ENCODE data around the gene PLAAT5. TPM values are rescaled to one million over a fixed set of nuclear protein-coding genes. Genes with fewer than 3 reads are reported as not detected.

PLAAT5 gene
- total RNA-seq, 1 donor from 2014 or later = 0.64 TPM

DNA sequence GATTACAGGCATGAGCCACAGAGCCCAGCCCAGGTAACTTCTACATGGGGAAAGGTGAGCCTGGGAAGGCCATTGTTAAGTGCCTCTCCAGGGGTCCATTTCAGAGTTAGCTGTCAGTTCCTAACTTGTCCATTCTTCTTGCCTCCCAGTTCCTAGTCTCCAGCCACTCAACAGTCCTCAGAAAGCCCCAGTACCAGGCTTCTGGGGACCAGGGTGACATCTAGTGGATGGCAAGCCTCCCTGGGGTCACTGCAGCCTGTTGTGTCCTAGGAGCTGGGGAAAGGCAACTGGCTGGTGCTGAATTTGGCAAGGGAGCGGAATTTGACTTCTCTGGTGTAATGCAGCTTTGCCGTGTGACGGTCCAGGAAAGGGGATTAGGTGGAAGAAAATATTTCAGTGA lies 17.0 kb upstream of the PLAAT5 start:
- DNase-seq (ENCODE audit: low spot score) = no peak
- H3K36me3 Mint-ChIP-seq (ENCODE audit: low read depth) = no peaks in the 10 kb centered on the region
- no peaks in the 10 kb centered on the region for H3K9me3 Mint-ChIP-seq
- no peak overlapping the region for H3K27ac Mint-ChIP-seq
- peaks cover 8% of the 10 kb centered on the region for H3K4me1 Mint-ChIP-seq (ENCODE audit: low read depth)
- H3K4me3 Mint-ChIP-seq (ENCODE audit: low read depth) = no peak overlapping the region
- intact Hi-C loops (cut with micrococcal nuclease) = loop anchor here (1.0 kb wide), 1 partner anchor 29 kb away; no protein-coding TSS in a partner anchor
- H3K27me3 Mint-ChIP-seq (ENCODE audit: low read depth) = peaks cover 8% of the 10 kb centered on the region

DNA sequence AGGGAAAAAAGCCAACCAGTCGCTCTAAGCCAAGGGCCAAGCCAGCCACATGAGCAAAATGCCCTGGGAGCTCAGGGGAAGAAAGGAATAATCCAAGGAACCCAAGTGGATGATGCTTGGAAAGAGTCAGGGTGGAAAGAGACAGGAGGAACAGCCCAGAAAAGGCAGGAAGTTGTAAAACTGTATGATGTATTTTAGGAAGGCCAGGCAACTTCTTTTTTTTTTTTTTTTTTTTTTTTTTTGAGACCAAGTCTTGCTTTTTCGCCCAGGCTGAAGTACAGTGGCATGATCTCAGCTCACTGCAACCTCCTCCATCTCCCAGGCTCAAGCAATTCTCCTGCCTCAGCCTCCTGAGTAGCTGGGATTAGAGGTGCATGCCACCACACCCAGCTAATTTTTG lies 16.5 kb upstream of the PLAAT5 start:
- Mint-ChIP-seq H3K9me3 (no peaks in the 10 kb centered on the region), H3K36me3 (ENCODE audit: low read depth) (no peaks in the 10 kb centered on the region), H3K27ac (no peak overlapping the region), H3K4me3 (ENCODE audit: low read depth) (no peak overlapping the region), H3K27me3 (ENCODE audit: low read depth) (peaks cover 8% of the 10 kb centered on the region), H3K4me1 (ENCODE audit: low read depth) (peaks cover 8% of the 10 kb centered on the region)
- intact Hi-C loops (cut with micrococcal nuclease) = no loop called here
- DNase-seq (ENCODE audit: low spot score) = no peak

GRCh38 chr11:63506876-63507275 lies 15.9 kb upstream of the PLAAT5 start:
- no peak overlapping the region for H3K27ac Mint-ChIP-seq
- no peak for DNase-seq (ENCODE audit: low spot score)
- intact Hi-C loops (cut with micrococcal nuclease) = no loop called here
- peaks cover 8% of the 10 kb centered on the region for H3K27me3 Mint-ChIP-seq (ENCODE audit: low read depth)
- peaks cover 4% of the 10 kb centered on the region for H3K9me3 Mint-ChIP-seq
- H3K4me1 Mint-ChIP-seq (ENCODE audit: low read depth) = peaks cover 13% of the 10 kb centered on the region
- H3K4me3 Mint-ChIP-seq (ENCODE audit: low read depth) = no peak overlapping the region
- peaks cover 5% of the 10 kb centered on the region for H3K36me3 Mint-ChIP-seq (ENCODE audit: low read depth)

GRCh38 chr11:63505857-63506528 lies 15.0 kb upstream of the PLAAT5 start, which contains the start of gene LGALS12:
LGALS12 (plus strand) TSS chr11:63506084; CDS start chr11:63506459, 375 bp downstream.
- no peak within 1 kb of the TSS for H3K4me3 Mint-ChIP-seq (ENCODE audit: low read depth)
- intact Hi-C loops (cut with micrococcal nuclease) = no loop called here
- peaks cover 13% of the 10 kb centered on the region for H3K4me1 Mint-ChIP-seq (ENCODE audit: low read depth)
- no peak for DNase-seq (ENCODE audit: low spot score)
- peaks cover 9% of the 10 kb centered on the region for H3K9me3 Mint-ChIP-seq
- peaks cover 8% of the 10 kb centered on the region for H3K27me3 Mint-ChIP-seq (ENCODE audit: low read depth)
- peaks cover 5% of the 10 kb centered on the region for H3K36me3 Mint-ChIP-seq (ENCODE audit: low read depth)
- no peak within 1 kb of the TSS for H3K27ac Mint-ChIP-seq

GRCh38 chr11:63504933-63505586 lies 14.1 kb upstream of the PLAAT5 start:
- Mint-ChIP-seq H3K9me3 (peaks cover 18% of the 10 kb centered on the region), H3K4me1 (ENCODE audit: low read depth) (peaks cover 13% of the 10 kb centered on the region), H3K27ac (no peak overlapping the region), H3K36me3 (ENCODE audit: low read depth) (peaks cover 9% of the 10 kb centered on the region), H3K27me3 (ENCODE audit: low read depth) (peaks cover 8% of the 10 kb centered on the region), H3K4me3 (ENCODE audit: low read depth) (no peak overlapping the region)
- intact Hi-C loops (cut with micrococcal nuclease) = no loop called here
- no peak for DNase-seq (ENCODE audit: low spot score)

DNA sequence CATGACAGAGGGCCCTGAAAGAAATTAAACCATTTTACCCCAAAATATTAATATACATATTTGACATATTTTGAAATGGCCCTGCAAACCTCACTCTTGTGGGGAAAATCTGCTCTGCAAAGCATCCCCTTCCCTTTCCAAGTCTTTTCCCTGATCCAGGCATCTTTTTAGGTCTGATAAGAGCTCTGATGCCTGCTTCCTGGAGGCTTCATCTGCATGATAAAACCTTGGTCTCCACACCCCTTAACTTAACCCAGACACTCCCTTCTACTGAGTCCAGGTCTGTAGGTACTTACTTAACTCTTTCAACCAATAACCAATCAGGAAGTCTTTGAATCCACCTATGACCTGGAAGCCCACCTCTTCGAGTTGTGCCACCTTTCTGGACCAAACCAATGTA lies 13.1 kb upstream of the PLAAT5 start:
- DNase-seq (ENCODE audit: low spot score) = no peak
- intact Hi-C loops (cut with micrococcal nuclease) = no loop called here
- Mint-ChIP-seq H3K27me3 (ENCODE audit: low read depth) (peaks cover 8% of the 10 kb centered on the region), H3K27ac (no peak overlapping the region), H3K4me3 (ENCODE audit: low read depth) (no peak overlapping the region), H3K9me3 (peaks cover 28% of the 10 kb centered on the region), H3K4me1 (ENCODE audit: low read depth) (peaks cover 13% of the 10 kb centered on the region), H3K36me3 (ENCODE audit: low read depth) (peaks cover 9% of the 10 kb centered on the region)

- intact Hi-C loops (cut with micrococcal nuclease) = no loop called here
- H3K9me3 Mint-ChIP-seq = peaks cover 32% of the 10 kb centered on the region
Measured at GRCh38 chr11:63503492-63503891, 12.5 kb upstream of the PLAAT5 start.

GRCh38 chr11:63502252-63502820 lies 11.4 kb upstream of the PLAAT5 start:
- H3K4me3 Mint-ChIP-seq (ENCODE audit: low read depth) = no peak overlapping the region
- intact Hi-C loops (cut with micrococcal nuclease) = no loop called here
- H3K9me3 Mint-ChIP-seq = peaks cover 42% of the 10 kb centered on the region
- DNase-seq (ENCODE audit: low spot score) = no peak
- peaks cover 18% of the 10 kb centered on the region for H3K27me3 Mint-ChIP-seq (ENCODE audit: low read depth)
- peaks cover 9% of the 10 kb centered on the region for H3K36me3 Mint-ChIP-seq (ENCODE audit: low read depth)
- H3K4me1 Mint-ChIP-seq (ENCODE audit: low read depth) = peaks cover 13% of the 10 kb centered on the region
- H3K27ac Mint-ChIP-seq = no peak overlapping the region

More at GRCh38 chr11:63503492-63503891, 12.5 kb upstream of the PLAAT5 start:
- peaks cover 13% of the 10 kb centered on the region for H3K4me1 Mint-ChIP-seq (ENCODE audit: low read depth)
- H3K27ac Mint-ChIP-seq = no peak overlapping the region
- DNase-seq (ENCODE audit: low spot score) = no peak
- H3K36me3 Mint-ChIP-seq (ENCODE audit: low read depth) = peaks cover 9% of the 10 kb centered on the region
- peaks cover 12% of the 10 kb centered on the region for H3K27me3 Mint-ChIP-seq (ENCODE audit: low read depth)
- H3K4me3 Mint-ChIP-seq (ENCODE audit: low read depth) = no peak overlapping the region

DNA sequence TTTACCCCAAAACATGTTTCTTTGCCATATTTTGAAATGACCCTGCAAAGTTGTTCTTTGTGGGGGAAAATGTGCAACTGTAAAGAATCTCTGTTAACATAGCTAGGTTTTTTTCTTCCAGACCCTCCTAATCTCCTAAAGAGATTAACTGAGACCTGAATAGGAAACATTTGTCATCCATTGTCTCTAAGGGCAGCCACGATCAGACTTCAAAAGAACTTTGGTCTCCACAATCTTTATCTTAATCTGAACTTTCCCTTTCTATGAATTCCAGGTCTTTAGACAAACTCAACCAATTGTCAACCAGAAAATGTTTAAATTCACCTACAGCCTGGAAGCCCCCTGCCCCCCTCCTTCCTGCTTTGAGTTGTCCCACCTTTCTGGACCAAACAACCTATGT lies 10.3 kb upstream of the PLAAT5 start:
- Mint-ChIP-seq H3K4me3 (ENCODE audit: low read depth) (no peak overlapping the region), H3K27ac (no peak overlapping the region), H3K9me3 (peaks cover 46% of the 10 kb centered on the region), H3K4me1 (ENCODE audit: low read depth) (peaks cover 8% of the 10 kb centered on the region), H3K36me3 (ENCODE audit: low read depth) (peaks cover 9% of the 10 kb centered on the region), H3K27me3 (ENCODE audit: low read depth) (peaks cover 21% of the 10 kb centered on the region)
- DNase-seq (ENCODE audit: low spot score) = no peak
- intact Hi-C loops (cut with micrococcal nuclease) = no loop called here

DNA sequence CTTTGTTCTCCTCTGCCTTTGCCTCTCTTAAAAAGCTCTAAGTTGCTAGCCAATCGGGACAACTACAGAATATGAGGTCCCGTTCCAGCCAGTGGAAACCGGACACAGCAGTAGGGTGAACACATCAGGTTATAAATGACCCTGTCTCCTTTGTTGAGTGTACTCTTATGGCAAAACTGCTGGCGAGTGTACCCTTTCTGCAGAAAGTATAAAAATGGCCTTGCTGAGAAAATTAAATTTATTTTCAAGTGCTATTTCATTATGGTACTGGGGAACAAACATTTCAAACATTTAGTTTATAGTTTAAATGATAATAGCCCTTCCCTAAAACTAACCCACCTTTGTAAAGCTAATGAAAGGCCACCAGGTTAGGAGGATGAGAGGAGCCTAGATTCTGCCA lies 8.9 kb upstream of the PLAAT5 start:
- H3K27me3 Mint-ChIP-seq (ENCODE audit: low read depth) = peaks cover 32% of the 10 kb centered on the region
- H3K27ac Mint-ChIP-seq = no peak overlapping the region
- H3K4me3 Mint-ChIP-seq (ENCODE audit: low read depth) = no peak overlapping the region
- H3K9me3 Mint-ChIP-seq = peaks cover 46% of the 10 kb centered on the region
- peaks cover 5% of the 10 kb centered on the region for H3K4me1 Mint-ChIP-seq (ENCODE audit: low read depth)
- intact Hi-C loops (cut with micrococcal nuclease) = no loop called here
- no peak for DNase-seq (ENCODE audit: low spot score)
- H3K36me3 Mint-ChIP-seq (ENCODE audit: low read depth) = peaks cover 9% of the 10 kb centered on the region

DNA sequence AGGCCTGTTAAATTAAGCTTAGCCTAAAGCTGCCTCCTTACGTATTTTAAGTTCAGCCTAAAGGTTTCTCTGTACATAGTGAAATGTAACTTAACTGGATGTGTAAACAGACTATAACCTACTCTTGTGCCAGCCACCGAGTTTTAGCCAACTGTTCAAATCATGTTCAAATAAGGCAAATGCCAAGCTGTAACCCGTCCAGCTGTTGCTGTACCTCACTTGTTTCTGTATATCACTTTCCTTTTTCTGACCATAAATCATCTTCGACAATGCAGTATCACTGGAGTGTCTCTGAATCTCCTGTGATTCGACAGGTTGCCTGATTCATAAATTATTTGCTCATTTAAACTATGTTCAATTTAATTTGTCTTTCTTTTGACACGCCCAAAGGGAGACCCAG lies 4.0 kb upstream of the PLAAT5 start:
- peaks cover 17% of the 10 kb centered on the region for H3K4me1 Mint-ChIP-seq (ENCODE audit: low read depth)
- no peak overlapping the region for H3K27ac Mint-ChIP-seq
- intact Hi-C loops (cut with micrococcal nuclease) = loop anchor here (5.0 kb wide), 2 partner anchors 48 to 117 kb away; partner anchors contain the start of gene PLAAT3
- no peak for DNase-seq (ENCODE audit: low spot score)
- peaks cover 40% of the 10 kb centered on the region for H3K9me3 Mint-ChIP-seq
- H3K4me3 Mint-ChIP-seq (ENCODE audit: low read depth) = no peak overlapping the region
- peaks cover 52% of the 10 kb centered on the region for H3K27me3 Mint-ChIP-seq (ENCODE audit: low read depth)
- peaks cover 6% of the 10 kb centered on the region for H3K36me3 Mint-ChIP-seq (ENCODE audit: low read depth)

DNA sequence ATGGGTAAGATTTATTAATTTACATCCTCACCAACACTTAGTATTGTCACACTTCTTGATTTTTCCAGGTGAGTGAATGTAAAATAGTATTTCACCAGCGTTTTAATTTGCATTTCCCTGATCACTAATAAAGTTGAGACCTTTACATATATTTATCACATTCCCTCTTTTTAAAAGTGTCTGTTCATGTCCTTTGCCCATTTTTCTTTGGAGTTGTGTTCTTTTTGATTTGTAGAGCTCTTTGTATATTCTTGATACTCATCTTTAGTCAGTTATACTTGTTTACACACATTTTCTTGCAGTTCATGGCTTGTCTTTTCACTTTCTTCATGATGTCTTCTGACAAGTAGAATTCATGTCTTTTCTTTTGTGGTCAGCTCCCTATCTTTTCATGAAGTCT lies 2.2 kb upstream of the PLAAT5 start:
- peaks cover 28% of the 10 kb centered on the region for H3K4me1 Mint-ChIP-seq (ENCODE audit: low read depth)
- no peak for DNase-seq (ENCODE audit: low spot score)
- H3K4me3 Mint-ChIP-seq (ENCODE audit: low read depth) = no peak overlapping the region
- peaks cover 24% of the 10 kb centered on the region for H3K9me3 Mint-ChIP-seq
- H3K36me3 Mint-ChIP-seq (ENCODE audit: low read depth) = peaks cover 6% of the 10 kb centered on the region
- peaks cover 63% of the 10 kb centered on the region for H3K27me3 Mint-ChIP-seq (ENCODE audit: low read depth)
- H3K27ac Mint-ChIP-seq = no peak overlapping the region
- intact Hi-C loops (cut with micrococcal nuclease) = loop anchor here (5.0 kb wide), 2 partner anchors 46 to 119 kb away; partner anchors contain the start of gene PLAAT3

DNA sequence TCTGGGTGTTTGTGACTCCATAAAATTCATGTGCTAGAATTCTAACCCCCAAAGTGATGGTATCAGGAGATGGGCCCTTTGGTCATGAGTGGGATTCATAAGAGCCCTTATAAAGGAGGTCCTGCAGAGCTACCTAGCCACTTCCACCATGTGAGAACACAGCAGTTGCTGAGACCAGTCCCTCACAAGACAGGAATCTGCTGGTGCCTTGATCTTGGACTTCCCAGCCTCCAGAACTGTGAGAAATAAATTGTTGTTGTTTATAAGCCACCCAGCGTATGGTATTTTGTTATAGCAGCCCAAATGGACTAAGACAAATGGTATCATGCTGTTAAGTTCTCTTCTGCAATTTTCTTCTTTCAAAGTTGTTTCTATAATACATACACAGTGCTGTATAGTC lies 1.5 kb upstream of the PLAAT5 start:
- intact Hi-C loops (cut with micrococcal nuclease) = loop anchor here (5.0 kb wide), 2 partner anchors 45 to 120 kb away; partner anchors contain the start of gene PLAAT3
- peaks cover 62% of the 10 kb centered on the region for H3K27me3 Mint-ChIP-seq (ENCODE audit: low read depth)
- peaks cover 17% of the 10 kb centered on the region for H3K9me3 Mint-ChIP-seq
- peaks cover 6% of the 10 kb centered on the region for H3K36me3 Mint-ChIP-seq (ENCODE audit: low read depth)
- H3K4me1 Mint-ChIP-seq (ENCODE audit: low read depth) = peaks cover 28% of the 10 kb centered on the region
- DNase-seq (ENCODE audit: low spot score) = no peak
- peak overlapping the region; percentile 67 for H3K27ac Mint-ChIP-seq
- H3K4me3 Mint-ChIP-seq (ENCODE audit: low read depth) = no peak overlapping the region

Measured in activated T-helper 2 cell treated with anti-CD3 and anti-CD28 coated beads, Interferon-gamma antibody, Interleukin-2, Interleukin-4, amounts not matched to agents 10 μg/mL and 5 μg/mL and 100 μg/mL, durations not matched to agents 14 hours and 24 hours and 36 hours (primary cell).